A549 (cell line): ENCODE data around the gene S100A12.

Experiments used
- CEBPB ChIP-seq, 2 experiments: fragments of >200 bp in 1 of 2; sonication (Bioruptor Twin) in 1 of 2; formaldehyde crosslinking in 1 of 2; IDR thresholded peaks; 2 replicates each; pipeline ENCODE4 v1.6.1; 2012 to 2016
- EHMT2 ChIP-seq: fragments of 200-600 bp; sonication (generic); IDR thresholded peaks from 2 replicates; pipeline ENCODE4 v1.6.1; 2016; ENCODE audit warnings: antibody characterized with exemption, low read depth, mild to moderate bottlenecking, moderate library complexity
- MAFK ChIP-seq: fragments of 450-650 bp; IDR thresholded peaks from 2 replicates; pipeline ENCODE4 v1.6.1; 2014; ENCODE audit not compliant: partially characterized antibody
- POLR2A ChIP-seq: IDR thresholded peaks from 2 replicates; pipeline ENCODE4 v1.6.1; 2012; ENCODE audit warnings: mild to moderate bottlenecking, low read length
- TF ChIP-seq, protein P1 (sequence below): fragments of >200 bp; sonication (Bioruptor Twin); formaldehyde crosslinking; IDR thresholded peaks from 3 replicates; pipeline ENCODE4 v1.5.1; 2016
- TF ChIP-seq, protein P2 (sequence below): fragments of 200-600 bp; sonication (generic); IDR thresholded peaks from 2 replicates; pipeline ENCODE4 v1.6.1; 2016; ENCODE audit warnings: antibody characterized with exemption, mild to moderate bottlenecking, moderate library complexity

DNA sequence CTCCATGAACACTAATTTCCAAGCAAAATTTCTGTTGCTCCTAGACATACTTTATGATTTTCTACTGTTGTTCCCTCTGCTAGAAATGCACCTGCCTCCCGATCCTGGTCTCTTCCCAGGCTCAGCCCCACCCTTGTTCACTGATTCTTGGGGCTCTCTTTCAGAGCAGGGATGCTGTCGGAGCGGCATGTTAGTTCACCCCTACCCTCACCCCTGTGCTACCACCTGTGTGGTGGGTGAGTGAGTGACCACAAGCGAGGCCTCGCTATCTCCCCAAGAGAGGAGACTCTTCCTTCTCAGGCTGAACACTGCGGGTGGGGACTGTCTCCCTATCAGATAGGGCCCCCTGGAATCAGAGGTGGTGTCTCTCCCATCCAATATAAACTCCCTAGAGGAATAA is 20.4 kb upstream of the S100A12 start:
- TF ChIP-seq, protein P1, sequence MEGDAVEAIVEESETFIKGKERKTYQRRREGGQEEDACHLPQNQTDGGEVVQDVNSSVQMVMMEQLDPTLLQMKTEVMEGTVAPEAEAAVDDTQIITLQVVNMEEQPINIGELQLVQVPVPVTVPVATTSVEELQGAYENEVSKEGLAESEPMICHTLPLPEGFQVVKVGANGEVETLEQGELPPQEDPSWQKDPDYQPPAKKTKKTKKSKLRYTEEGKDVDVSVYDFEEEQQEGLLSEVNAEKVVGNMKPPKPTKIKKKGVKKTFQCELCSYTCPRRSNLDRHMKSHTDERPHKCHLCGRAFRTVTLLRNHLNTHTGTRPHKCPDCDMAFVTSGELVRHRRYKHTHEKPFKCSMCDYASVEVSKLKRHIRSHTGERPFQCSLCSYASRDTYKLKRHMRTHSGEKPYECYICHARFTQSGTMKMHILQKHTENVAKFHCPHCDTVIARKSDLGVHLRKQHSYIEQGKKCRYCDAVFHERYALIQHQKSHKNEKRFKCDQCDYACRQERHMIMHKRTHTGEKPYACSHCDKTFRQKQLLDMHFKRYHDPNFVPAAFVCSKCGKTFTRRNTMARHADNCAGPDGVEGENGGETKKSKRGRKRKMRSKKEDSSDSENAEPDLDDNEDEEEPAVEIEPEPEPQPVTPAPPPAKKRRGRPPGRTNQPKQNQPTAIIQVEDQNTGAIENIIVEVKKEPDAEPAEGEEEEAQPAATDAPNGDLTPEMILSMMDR = no peak
- TF ChIP-seq MAFK (no peak), CEBPB (IDR thresholded peaks at IDR 0.05) (no peak), EHMT2 (no peak), POLR2A (no peak)
- TF ChIP-seq, protein P2, sequence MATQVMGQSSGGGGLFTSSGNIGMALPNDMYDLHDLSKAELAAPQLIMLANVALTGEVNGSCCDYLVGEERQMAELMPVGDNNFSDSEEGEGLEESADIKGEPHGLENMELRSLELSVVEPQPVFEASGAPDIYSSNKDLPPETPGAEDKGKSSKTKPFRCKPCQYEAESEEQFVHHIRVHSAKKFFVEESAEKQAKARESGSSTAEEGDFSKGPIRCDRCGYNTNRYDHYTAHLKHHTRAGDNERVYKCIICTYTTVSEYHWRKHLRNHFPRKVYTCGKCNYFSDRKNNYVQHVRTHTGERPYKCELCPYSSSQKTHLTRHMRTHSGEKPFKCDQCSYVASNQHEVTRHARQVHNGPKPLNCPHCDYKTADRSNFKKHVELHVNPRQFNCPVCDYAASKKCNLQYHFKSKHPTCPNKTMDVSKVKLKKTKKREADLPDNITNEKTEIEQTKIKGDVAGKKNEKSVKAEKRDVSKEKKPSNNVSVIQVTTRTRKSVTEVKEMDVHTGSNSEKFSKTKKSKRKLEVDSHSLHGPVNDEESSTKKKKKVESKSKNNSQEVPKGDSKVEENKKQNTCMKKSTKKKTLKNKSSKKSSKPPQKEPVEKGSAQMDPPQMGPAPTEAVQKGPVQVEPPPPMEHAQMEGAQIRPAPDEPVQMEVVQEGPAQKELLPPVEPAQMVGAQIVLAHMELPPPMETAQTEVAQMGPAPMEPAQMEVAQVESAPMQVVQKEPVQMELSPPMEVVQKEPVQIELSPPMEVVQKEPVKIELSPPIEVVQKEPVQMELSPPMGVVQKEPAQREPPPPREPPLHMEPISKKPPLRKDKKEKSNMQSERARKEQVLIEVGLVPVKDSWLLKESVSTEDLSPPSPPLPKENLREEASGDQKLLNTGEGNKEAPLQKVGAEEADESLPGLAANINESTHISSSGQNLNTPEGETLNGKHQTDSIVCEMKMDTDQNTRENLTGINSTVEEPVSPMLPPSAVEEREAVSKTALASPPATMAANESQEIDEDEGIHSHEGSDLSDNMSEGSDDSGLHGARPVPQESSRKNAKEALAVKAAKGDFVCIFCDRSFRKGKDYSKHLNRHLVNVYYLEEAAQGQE = no peak
